IPS DF 4.7 (cell line): ENCODE results near the gene HSPD1.

Source experiments
- DNase-seq: peaks from one replicate; pipeline ENCODE4 v3.0.0-alpha.2; 2013; ENCODE audit warnings: low spot score; ENCODE audit errors: extremely low read depth

Gene HSPD1

GRCh38 chr2:197499594-197500502 is at the start of gene HSPD1, which contains the start of gene HSPE1:
TSS of gene HSPD1 (minus strand) at chr2:197499840. CDS start at chr2:197498848, 992 bp downstream.
TSS of gene HSPE1 (plus strand) at chr2:197500379. CDS start at chr2:197500437, 58 bp downstream.
- peak; percentile 97 for DNase-seq

- DNase-seq: no peak
Measured at GRCh38 chr2:197548582-197548981, 48.9 kb upstream of the HSPD1 start.

GRCh38 chr2:197547163-197547900 is 47.7 kb upstream of the HSPD1 start:
- no peak for DNase-seq

GRCh38 chr2:197543206-197543605 is 43.6 kb upstream of the HSPD1 start:
- no peak for DNase-seq

GRCh38 chr2:197539734-197540133 is 40.1 kb upstream of the HSPD1 start:
- DNase-seq: no peak

- no peak for DNase-seq
Measured at GRCh38 chr2:197538412-197538811, 38.8 kb upstream of the HSPD1 start.

GRCh38 chr2:197517150-197517549 is 17.5 kb upstream of the HSPD1 start:
- no peak for DNase-seq

- DNase-seq: no peak
Measured at GRCh38 chr2:197516393-197516761, 16.7 kb upstream of the HSPD1 start.

- DNase-seq: peak; percentile 72
Measured at GRCh38 chr2:197515739-197516392, 16.2 kb upstream of the HSPD1 start, which contains the start of gene MOB4. TSS of gene MOB4 (plus strand) at chr2:197516066. CDS start at chr2:197516087, 21 bp downstream.

GRCh38 chr2:197515315-197515738 is 15.7 kb upstream of the HSPD1 start:
- DNase-seq: no peak

GRCh38 chr2:197514754-197515153 is 15.1 kb upstream of the HSPD1 start:
- peak; percentile 25 for DNase-seq

GRCh38 chr2:197513915-197514314 is 14.3 kb upstream of the HSPD1 start:
- DNase-seq: no peak

GRCh38 chr2:197506658-197507057 is 7.0 kb upstream of the HSPD1 start:
- DNase-seq: no peak

- no peak for DNase-seq
Measured at GRCh38 chr2:197504512-197504911, 4.9 kb upstream of the HSPD1 start.

GRCh38 chr2:197504000-197504399 is 4.4 kb upstream of the HSPD1 start:
- no peak for DNase-seq

- no peak for DNase-seq
Measured at GRCh38 chr2:197502685-197503084, 3.0 kb upstream of the HSPD1 start.

- no peak for DNase-seq
Measured at GRCh38 chr2:197502201-197502600, 2.6 kb upstream of the HSPD1 start.

- no peak for DNase-seq
Measured at GRCh38 chr2:197500503-197501131, 977 bp upstream of the HSPD1 start.

- no peak for DNase-seq
Measured at GRCh38 chr2:197498937-197499593, 575 bp downstream of the HSPD1 start.

- DNase-seq: no peak
Measured at GRCh38 chr2:197498235-197498936, 1.3 kb downstream of the HSPD1 start.
